ENCODE data around the gene AP3B2. TPM values are rescaled to one million over a fixed set of nuclear protein-coding genes. Genes with fewer than 3 reads are reported as not detected.

The AP3B2 gene
- total RNA-seq, 4 donors from 2014 or later: 1.2 to 10.4 (median 1.6) TPM; not detected in 1

- Histone ChIP-seq H3K4me1 (peaks cover 0 to 10% (median 0%) of the 10 kb centered on the region in 4 donors), H3K27me3 (peaks cover 0 to 5% of the 10 kb centered on the region in 2 donors), H3K27ac (peak overlapping the region in 2 of 4 donors; percentile 50 to 69), H3K4me3 (peak overlapping the region; percentile 37 to 63 (median 58)), H3K9me3 (no peaks in the 10 kb centered on the region), H3K36me3 (no peaks in the 10 kb centered on the region)
- peak; percentile 67 to 88 (median 71) for DNase-seq
- TF ChIP-seq CTCF (IDR thresholded peaks at IDR 0.05) (peak in 3 of 6 experiments; percentile 4 to 31 (median 11)), POLR2A (IDR thresholded peaks at IDR 0.05) (peak in 1 of 2 donors; percentile 41)
These were observed 29.2 kb downstream of the AP3B2 start for GRCh38 chr15:82680200-82681102.

GRCh38 chr15:82679626-82680199 is 30.0 kb downstream of the AP3B2 start:
- Histone ChIP-seq H3K9me3 (no peaks in the 10 kb centered on the region), H3K36me3 (no peaks in the 10 kb centered on the region), H3K27me3 (peaks cover 0 to 5% of the 10 kb centered on the region in 2 donors), H3K4me3 (peak overlapping the region; percentile 37 to 63 (median 58)), H3K4me1 (peaks cover 0 to 10% (median 0%) of the 10 kb centered on the region in 4 donors), H3K27ac (peak overlapping the region in 1 of 4 donors; percentile 69)
- TF ChIP-seq CTCF (IDR thresholded peaks at IDR 0.05) (no peak), POLR2A (IDR thresholded peaks at IDR 0.05) (no peak)
- no peak for DNase-seq

- Histone ChIP-seq H3K4me1 (peaks cover 0 to 10% (median 0%) of the 10 kb centered on the region in 4 donors), H3K36me3 (no peaks in the 10 kb centered on the region), H3K27me3 (peaks cover 0 to 5% of the 10 kb centered on the region in 2 donors), H3K27ac (no peak overlapping the region), H3K9me3 (no peaks in the 10 kb centered on the region), H3K4me3 (no peak overlapping the region)
- DNase-seq: no peak
- TF ChIP-seq CTCF (IDR thresholded peaks at IDR 0.05): no peak
- TF ChIP-seq POLR2A (IDR thresholded peaks at IDR 0.05): no peak
These were observed 31.9 kb downstream of the AP3B2 start for GRCh38 chr15:82677720-82678323.

- no peaks in the 10 kb centered on the region for H3K27me3 ChIP-seq
- TF ChIP-seq CTCF (IDR thresholded peaks at IDR 0.05): no peak
- no peak for TF ChIP-seq POLR2A (IDR thresholded peaks at IDR 0.05)
- H3K27ac ChIP-seq: no peak overlapping the region
- no peaks in the 10 kb centered on the region for H3K4me1 ChIP-seq
- H3K4me3 ChIP-seq: no peak overlapping the region
- DNase-seq: no peak
- H3K9me3 ChIP-seq: no peaks in the 10 kb centered on the region
- no peaks in the 10 kb centered on the region for H3K36me3 ChIP-seq
These were observed 34.8 kb downstream of the AP3B2 start for GRCh38 chr15:82674873-82675272.

GRCh38 chr15:82670699-82671098 is 39.0 kb downstream of the AP3B2 start:
- no peak for TF ChIP-seq CTCF (IDR thresholded peaks at IDR 0.05)

More at GRCh38 chr15:82670699-82671098, 39.0 kb downstream of the AP3B2 start:
- H3K9me3 ChIP-seq: no peaks in the 10 kb centered on the region
- no peak overlapping the region for H3K27ac ChIP-seq
- no peak overlapping the region for H3K4me3 ChIP-seq
- H3K36me3 ChIP-seq: no peaks in the 10 kb centered on the region
- no peak for DNase-seq
- no peaks in the 10 kb centered on the region for H3K27me3 ChIP-seq
- H3K4me1 ChIP-seq: no peaks in the 10 kb centered on the region
